NCI-H2029 (cell line): Measurements from ENCODE around the gene ATF4.
A peak's percentile ranks its signal among the peaks of the same experiment; 100 is the strongest.

Experiments
- DNase-seq: peaks from one replicate; lab custom pipeline; 2025; lab: John Stamatoyannopoulos, UW

ATF4 gene, protein sequence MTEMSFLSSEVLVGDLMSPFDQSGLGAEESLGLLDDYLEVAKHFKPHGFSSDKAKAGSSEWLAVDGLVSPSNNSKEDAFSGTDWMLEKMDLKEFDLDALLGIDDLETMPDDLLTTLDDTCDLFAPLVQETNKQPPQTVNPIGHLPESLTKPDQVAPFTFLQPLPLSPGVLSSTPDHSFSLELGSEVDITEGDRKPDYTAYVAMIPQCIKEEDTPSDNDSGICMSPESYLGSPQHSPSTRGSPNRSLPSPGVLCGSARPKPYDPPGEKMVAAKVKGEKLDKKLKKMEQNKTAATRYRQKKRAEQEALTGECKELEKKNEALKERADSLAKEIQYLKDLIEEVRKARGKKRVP

GRCh38 chr22:39520226-39521105 lies at the start of gene ATF4:
Gene ATF4 (plus strand): TSS chr22:39520562. CDS start chr22:39521446, 884 bp downstream.
- peak; percentile 75 for DNase-seq

- DNase-seq = no peak
Observed at GRCh38 chr22:39471381-39472141, 48.8 kb upstream of the ATF4 start.

GRCh38 chr22:39472570-39473556 lies 47.5 kb upstream of the ATF4 start:
- peak; percentile 29 for DNase-seq

DNA sequence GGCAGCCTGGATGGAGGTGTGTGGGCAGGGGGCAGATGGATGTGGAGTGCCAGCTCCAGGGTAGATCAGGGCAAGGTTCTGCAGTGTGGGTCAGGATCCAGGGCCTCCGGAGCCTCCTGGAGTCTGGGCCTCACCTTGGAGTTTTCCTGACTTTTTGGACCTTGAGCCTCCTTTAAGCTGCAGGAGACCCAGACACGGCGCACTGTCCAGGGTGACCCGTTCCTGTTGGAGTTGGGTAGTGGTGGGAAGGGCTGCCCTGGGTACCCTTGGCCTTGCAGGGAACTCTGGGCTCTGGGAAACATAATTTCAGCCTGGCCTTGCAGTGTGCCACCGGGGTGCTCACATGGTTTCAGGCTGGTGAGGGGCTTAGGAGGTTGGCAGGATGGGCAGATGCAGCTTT lies 46.5 kb upstream of the ATF4 start:
- DNase-seq = no peak

GRCh38 chr22:39474351-39475111 lies 45.8 kb upstream of the ATF4 start:
- no peak for DNase-seq

- DNase-seq = no peak
Observed at GRCh38 chr22:39475337-39475736, 45.0 kb upstream of the ATF4 start.

DNA sequence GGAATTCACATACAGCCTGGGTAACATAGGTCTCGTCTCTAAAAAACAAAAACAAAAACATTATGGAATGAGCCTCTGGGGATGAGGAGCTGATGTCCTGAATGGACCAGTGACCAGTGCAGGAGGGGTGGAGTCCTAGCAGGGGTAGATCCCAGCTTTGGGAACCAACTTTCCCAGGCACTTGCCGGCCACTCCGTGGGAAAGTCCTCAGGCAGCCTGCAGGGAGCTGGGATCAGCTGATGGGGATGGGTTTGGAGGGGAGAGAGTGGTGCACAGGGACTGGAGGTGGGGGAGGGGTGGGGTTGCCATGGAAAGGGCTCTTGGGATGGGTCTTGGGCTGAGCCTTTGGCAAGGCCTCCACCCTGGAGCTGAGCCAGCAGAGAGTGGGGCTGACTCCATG lies 44.5 kb upstream of the ATF4 start:
- DNase-seq = no peak

DNA sequence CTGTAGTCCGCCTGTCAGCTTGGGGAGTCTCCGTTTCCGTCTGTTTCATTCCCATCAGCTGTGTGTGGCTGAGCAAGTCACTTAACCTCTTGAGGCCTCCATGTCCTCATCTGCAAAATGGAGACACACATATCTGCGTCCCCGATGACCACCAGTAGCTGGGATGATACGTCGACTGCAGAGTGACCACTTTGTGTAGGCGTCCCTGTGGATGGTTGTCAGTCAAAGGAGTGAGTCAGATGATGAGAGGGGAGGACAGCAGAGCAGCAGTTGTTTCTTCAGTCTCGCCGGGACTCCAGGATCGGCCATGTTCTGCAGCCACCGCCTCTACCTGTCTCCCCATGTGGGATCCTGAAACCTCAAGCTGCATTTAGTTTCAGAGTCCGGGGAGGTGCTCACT lies 43.7 kb upstream of the ATF4 start:
- DNase-seq = no peak

DNA sequence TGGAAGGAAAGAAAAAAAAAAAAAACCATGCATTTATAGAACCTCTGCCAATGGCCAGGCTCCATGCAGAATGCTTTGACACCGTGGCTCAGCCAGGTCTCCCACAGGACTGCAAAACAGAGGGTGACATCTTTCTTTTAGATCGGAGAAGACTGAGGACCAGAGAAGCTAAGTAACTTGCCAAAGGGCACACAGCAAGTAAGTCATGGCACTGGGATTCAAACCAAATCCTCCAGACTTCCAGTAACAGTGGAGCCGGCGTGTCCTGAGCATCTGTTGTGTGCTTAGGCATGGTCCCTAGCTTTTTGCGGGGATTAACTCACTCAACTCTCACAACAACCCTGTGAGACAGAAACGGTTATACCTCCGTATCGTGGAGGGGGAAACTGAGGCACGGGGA lies 42.8 kb upstream of the ATF4 start:
- DNase-seq = no peak

GRCh38 chr22:39478441-39478850 lies 41.9 kb upstream of the ATF4 start:
- DNase-seq = no peak

DNA sequence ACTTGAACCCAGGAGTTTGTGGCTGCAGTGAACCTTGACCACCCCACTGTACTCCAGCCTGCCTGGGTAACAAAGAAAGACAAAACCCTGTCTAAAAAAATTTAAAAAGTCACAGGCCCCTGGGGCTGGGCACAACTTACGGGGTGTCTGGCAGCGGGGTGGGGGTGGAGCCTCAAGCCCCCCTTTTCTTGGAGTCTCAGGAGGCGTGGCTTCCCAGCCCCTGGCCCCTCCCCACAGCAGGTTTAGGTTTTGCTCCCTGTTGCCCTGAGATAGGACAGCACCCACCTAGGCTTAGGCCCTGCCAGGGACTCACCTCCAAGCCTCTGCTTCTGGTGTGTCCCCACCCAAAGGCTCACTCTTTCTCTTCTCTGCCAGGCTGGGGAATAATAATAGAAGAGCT lies 41.1 kb upstream of the ATF4 start:
- no peak for DNase-seq

GRCh38 chr22:39480557-39480956 lies 39.8 kb upstream of the ATF4 start:
- DNase-seq = no peak

GRCh38 chr22:39481054-39481453 lies 39.3 kb upstream of the ATF4 start:
- DNase-seq = no peak

DNA sequence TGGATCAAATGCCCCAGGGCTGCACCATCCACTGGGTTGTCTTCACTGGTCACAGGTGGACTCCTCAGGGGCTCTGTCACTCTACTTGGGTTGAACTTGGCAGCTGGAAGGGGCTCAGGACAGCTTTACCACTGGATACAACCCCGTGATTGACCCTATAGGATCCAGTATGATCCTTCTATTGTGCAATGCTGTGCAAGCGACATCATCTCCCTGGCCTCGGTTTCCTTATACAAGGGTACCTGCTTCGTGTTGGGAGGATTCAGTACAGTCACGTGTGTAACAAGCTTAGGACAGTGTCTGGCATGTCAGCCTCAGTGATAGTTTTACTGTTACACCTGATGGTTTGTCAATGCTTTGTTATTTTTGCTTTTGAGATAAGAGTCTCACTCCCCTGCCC lies 38.8 kb upstream of the ATF4 start:
- no peak for DNase-seq

- DNase-seq = no peak
Observed at GRCh38 chr22:39482768-39483167, 37.6 kb upstream of the ATF4 start.

DNA sequence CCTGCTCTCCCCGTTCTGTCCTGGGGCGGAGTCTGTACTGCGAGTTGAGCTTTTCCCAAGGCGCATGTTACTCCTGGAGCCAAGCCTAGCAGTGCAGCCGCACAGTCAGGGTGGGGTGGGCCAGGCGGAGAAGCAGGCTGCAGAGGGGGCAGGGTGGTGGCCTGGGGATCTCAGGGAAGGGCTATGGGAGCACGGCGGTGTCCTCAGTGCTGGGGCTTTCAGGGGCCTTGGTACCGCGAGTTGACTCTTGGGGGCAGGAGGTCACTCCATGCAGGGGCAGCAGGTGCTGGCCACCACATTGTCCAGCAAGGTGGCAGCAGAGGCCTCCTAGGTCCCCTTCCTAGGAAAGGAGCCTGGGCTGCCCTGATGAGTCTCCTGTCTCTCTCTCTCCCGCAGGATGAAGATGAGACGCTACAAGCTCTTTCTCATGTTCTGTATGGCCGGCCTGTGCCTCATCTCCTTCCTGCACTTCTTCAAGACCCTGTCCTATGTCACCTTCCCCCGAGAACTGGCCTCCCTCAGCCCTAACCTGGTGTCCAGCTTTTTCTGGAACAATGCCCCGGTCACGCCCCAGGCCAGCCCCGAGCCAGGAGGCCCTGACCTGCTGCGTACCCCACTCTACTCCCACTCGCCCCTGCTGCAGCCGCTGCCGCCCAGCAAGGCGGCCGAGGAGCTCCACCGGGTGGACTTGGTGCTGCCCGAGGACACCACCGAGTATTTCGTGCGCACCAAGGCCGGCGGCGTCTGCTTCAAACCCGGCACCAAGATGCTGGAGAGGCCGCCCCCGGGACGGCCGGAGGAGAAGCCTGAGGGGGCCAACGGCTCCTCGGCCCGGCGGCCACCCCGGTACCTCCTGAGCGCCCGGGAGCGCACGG lies 33.2 kb upstream of the ATF4 start:
- DNase-seq = no peak

GRCh38 chr22:39487826-39488520 lies 32.4 kb upstream of the ATF4 start:
- DNase-seq = no peak

- DNase-seq = no peak
Observed at GRCh38 chr22:39488563-39489083, 31.7 kb upstream of the ATF4 start.
